PC-3 (cell line): ENCODE measurements around the gene ARPP19.

Source experiments
- EZH2phosphoT487 ChIP-seq: fragments of 300-600 bp; sonication (generic); IDR thresholded peaks from 2 replicates; pipeline ENCODE4 v1.6.1; 2018; ENCODE audit warnings: mild to moderate bottlenecking, antibody characterized with exemption, low read length, borderline replicate concordance
- TF ChIP-seq, protein P1 (sequence below): fragments of 300-600 bp; sonication (generic); conservative IDR thresholded peaks from 2 replicates; pipeline ENCODE4 v1.5.1; 2017; ENCODE audit warnings: antibody characterized with exemption, low read depth, mild to moderate bottlenecking, low read length

GRCh38 chr15:52503788-52504496 lies 64.9 kb downstream of the ARPP19 start:
- TF ChIP-seq, protein P1, sequence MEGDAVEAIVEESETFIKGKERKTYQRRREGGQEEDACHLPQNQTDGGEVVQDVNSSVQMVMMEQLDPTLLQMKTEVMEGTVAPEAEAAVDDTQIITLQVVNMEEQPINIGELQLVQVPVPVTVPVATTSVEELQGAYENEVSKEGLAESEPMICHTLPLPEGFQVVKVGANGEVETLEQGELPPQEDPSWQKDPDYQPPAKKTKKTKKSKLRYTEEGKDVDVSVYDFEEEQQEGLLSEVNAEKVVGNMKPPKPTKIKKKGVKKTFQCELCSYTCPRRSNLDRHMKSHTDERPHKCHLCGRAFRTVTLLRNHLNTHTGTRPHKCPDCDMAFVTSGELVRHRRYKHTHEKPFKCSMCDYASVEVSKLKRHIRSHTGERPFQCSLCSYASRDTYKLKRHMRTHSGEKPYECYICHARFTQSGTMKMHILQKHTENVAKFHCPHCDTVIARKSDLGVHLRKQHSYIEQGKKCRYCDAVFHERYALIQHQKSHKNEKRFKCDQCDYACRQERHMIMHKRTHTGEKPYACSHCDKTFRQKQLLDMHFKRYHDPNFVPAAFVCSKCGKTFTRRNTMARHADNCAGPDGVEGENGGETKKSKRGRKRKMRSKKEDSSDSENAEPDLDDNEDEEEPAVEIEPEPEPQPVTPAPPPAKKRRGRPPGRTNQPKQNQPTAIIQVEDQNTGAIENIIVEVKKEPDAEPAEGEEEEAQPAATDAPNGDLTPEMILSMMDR = no peak
- no peak for TF ChIP-seq EZH2phosphoT487
